Muscle of leg (tissue), 11 donors: ENCODE measurements around the gene PPP3R1. TPM values are rescaled to one million over a fixed set of nuclear protein-coding genes. Genes with fewer than 3 reads are reported as not detected.
"Not testable (repeated sequence)": the region's sequence is repeated elsewhere in the genome, so short reads cannot be mapped to it uniquely, and the experiment has no call there.

Experiments used
- DNase-seq: peaks from one replicate; pipeline ENCODE4 v3.0.0; 2013
- H3K27ac ChIP-seq: one replicate; pipeline ENCODE4 v1.5.1; 2013; ENCODE audit warnings: mild to moderate bottlenecking, low read length, control low read depth
- H3K27me3 ChIP-seq: one replicate; pipeline ENCODE4 v1.6.1; 2013; ENCODE audit warnings: low read length; ENCODE audit not compliant: control insufficient read depth, insufficient read depth
- H3K36me3 ChIP-seq: one replicate; pipeline ENCODE4 v1.6.1; 2013; ENCODE audit warnings: low read length; ENCODE audit not compliant: control insufficient read depth, insufficient read depth
- H3K4me1 ChIP-seq: one replicate; pipeline ENCODE4 v1.6.1; 2013; ENCODE audit warnings: low read length; ENCODE audit not compliant: control insufficient read depth, insufficient read depth
- H3K4me3 ChIP-seq: one replicate; pipeline ENCODE4 v1.5.1; 2013; ENCODE audit warnings: low read length, control low read depth
- H3K9me3 ChIP-seq: replicated peaks from 2 replicates; pipeline ENCODE4 v1.6.1; 2013; ENCODE audit warnings: low read depth, low read length; ENCODE audit not compliant: control insufficient read depth
- WGBS: methylation state at CpG from one replicate; pipeline ENCODE4 v1.1.5; 2013; ENCODE audit warnings: missing lambda C conversion rate; ENCODE audit not compliant: insufficient coverage; 5-methylcytosine and 5-hydroxymethylcytosine counted together
- polyA plus RNA-seq, 8 donors: library from polyadenylated mRNA; unstranded; fragments of 120-200 nt; gene quantifications; one replicate each; pipeline versions ENCODE4 v1.2.1 to v1.2.3, GENCODE V29; 2013; ENCODE audit warnings: inconsistent platforms in 1 of 8, low replicate concordance in 1 of 8; ENCODE audit not compliant: insufficient read length in 8 of 8, insufficient read depth in 1 of 8
- total RNA-seq: library from RNA; stranded (reverse); fragments of 120-200 nt; gene quantifications from one replicate; pipeline ENCODE4 v1.2.4, GENCODE V29; 2013

Gene PPP3R1
- total and polyA plus RNA-seq, 9 donors, result 16.7 to 53.3 (median 45.9) TPM

GRCh38 chr2:68178954-68179627 is 73.2 kb downstream of the PPP3R1 start:
- WGBS, result no CpG with 5 or more reads among the region's 4 CpGs
- no peak overlapping the region for H3K27ac ChIP-seq
- DNase-seq, result no peak
- no peaks in the 10 kb centered on the region for H3K4me1 ChIP-seq
- no peak overlapping the region for H3K4me3 ChIP-seq
- H3K36me3 ChIP-seq, result peaks cover 21% of the 10 kb centered on the region
- H3K27me3 ChIP-seq, result no peaks in the 10 kb centered on the region
- no peaks in the 10 kb centered on the region for H3K9me3 ChIP-seq

GRCh38 chr2:68178432-68178831 is 73.9 kb downstream of the PPP3R1 start:
- no peaks in the 10 kb centered on the region for H3K4me1 ChIP-seq
- H3K9me3 ChIP-seq, result no peaks in the 10 kb centered on the region
- no peak overlapping the region for H3K27ac ChIP-seq
- H3K36me3 ChIP-seq, result peaks cover 20% of the 10 kb centered on the region
- no peaks in the 10 kb centered on the region for H3K27me3 ChIP-seq
- H3K4me3 ChIP-seq, result no peak overlapping the region
- 94% methylated on average over 2 of the region's 3 CpGs for WGBS
- no peak for DNase-seq

- no peaks in the 10 kb centered on the region for H3K27me3 ChIP-seq
- no peaks in the 10 kb centered on the region for H3K9me3 ChIP-seq
- no peaks in the 10 kb centered on the region for H3K4me1 ChIP-seq
- DNase-seq, result no peak
- no peak overlapping the region for H3K27ac ChIP-seq
- H3K4me3 ChIP-seq, result no peak overlapping the region
- peaks cover 21% of the 10 kb centered on the region for H3K36me3 ChIP-seq
- WGBS, result no CpG with 5 or more reads among the region's 2 CpGs
Observed at GRCh38 chr2:68177541-68177940, 74.8 kb downstream of the PPP3R1 start.

GRCh38 chr2:68176657-68177056 is 75.7 kb downstream of the PPP3R1 start:
- Histone ChIP-seq H3K27me3 (no peaks in the 10 kb centered on the region), H3K4me1 (no peaks in the 10 kb centered on the region), H3K4me3 (no peak overlapping the region), H3K27ac (no peak overlapping the region), H3K36me3 (peaks cover 28% of the 10 kb centered on the region), H3K9me3 (no peaks in the 10 kb centered on the region)
- DNase-seq, result no peak
- no CpG with 5 or more reads among the region's 7 CpGs for WGBS

GRCh38 chr2:68175210-68175609 is 77.1 kb downstream of the PPP3R1 start:
- H3K27me3 ChIP-seq, H3K9me3 ChIP-seq, H3K27ac ChIP-seq, DNase-seq, H3K4me3 ChIP-seq, H3K4me1 ChIP-seq: not testable (repeated sequence)
- WGBS, result no CpG with 5 or more reads among the region's 4 CpGs
- peaks cover 29% of the 10 kb centered on the region for H3K36me3 ChIP-seq

GRCh38 chr2:68172990-68173700 is 79.2 kb downstream of the PPP3R1 start:
- H3K4me1 ChIP-seq, result no peaks in the 10 kb centered on the region
- H3K27me3 ChIP-seq, result no peaks in the 10 kb centered on the region
- peaks cover 31% of the 10 kb centered on the region for H3K36me3 ChIP-seq
- WGBS, result 100% methylated on average over 5 of the region's 8 CpGs
- H3K4me3 ChIP-seq, result no peak overlapping the region
- H3K9me3 ChIP-seq, result no peaks in the 10 kb centered on the region
- no peak overlapping the region for H3K27ac ChIP-seq
- DNase-seq, result peak; percentile 10

- Histone ChIP-seq H3K36me3 (peaks cover 31% of the 10 kb centered on the region), H3K4me3 (no peak overlapping the region)
Observed at GRCh38 chr2:68172521-68172920, 79.8 kb downstream of the PPP3R1 start.

GRCh38 chr2:68171684-68172083 is 80.6 kb downstream of the PPP3R1 start:
- Histone ChIP-seq H3K27me3 (no peaks in the 10 kb centered on the region), H3K36me3 (peaks cover 31% of the 10 kb centered on the region), H3K4me1 (no peaks in the 10 kb centered on the region), H3K27ac (no peak overlapping the region), H3K4me3 (no peak overlapping the region), H3K9me3 (no peaks in the 10 kb centered on the region)
- 93% methylated on average over 4 of the region's 4 CpGs for WGBS
- no peak for DNase-seq

More at GRCh38 chr2:68172521-68172920, 79.8 kb downstream of the PPP3R1 start:
- Histone ChIP-seq H3K9me3 (no peaks in the 10 kb centered on the region), H3K27me3 (no peaks in the 10 kb centered on the region), H3K4me1 (no peaks in the 10 kb centered on the region), H3K27ac (no peak overlapping the region)
- no CpG with 5 or more reads among the region's 2 CpGs for WGBS
- no peak for DNase-seq

GRCh38 chr2:68171146-68171545 is 81.2 kb downstream of the PPP3R1 start:
- no peak overlapping the region for H3K27ac ChIP-seq
- peaks cover 34% of the 10 kb centered on the region for H3K36me3 ChIP-seq
- no peak overlapping the region for H3K4me3 ChIP-seq
- DNase-seq, result no peak
- H3K9me3 ChIP-seq, result no peaks in the 10 kb centered on the region
- no peaks in the 10 kb centered on the region for H3K4me1 ChIP-seq
- WGBS, result 97% methylated on average over 4 of the region's 7 CpGs
- H3K27me3 ChIP-seq, result no peaks in the 10 kb centered on the region

GRCh38 chr2:68169308-68169707 is 83.0 kb downstream of the PPP3R1 start:
- WGBS, result no CpG with 5 or more reads among the region's 4 CpGs
- Histone ChIP-seq H3K9me3 (no peaks in the 10 kb centered on the region), H3K4me3 (no peak overlapping the region), H3K27ac (no peak overlapping the region), H3K4me1 (no peaks in the 10 kb centered on the region), H3K27me3 (no peaks in the 10 kb centered on the region), H3K36me3 (peaks cover 38% of the 10 kb centered on the region)
- DNase-seq, result no peak
